NOMO-1 treated with dmso at 0.1 percent for 144 hours (cell line): ENCODE measurements around the gene GAS5.
A peak's percentile ranks its signal among the peaks of the same experiment; 100 is the strongest.

Source experiments
- DNase-seq: peaks from one replicate; lab custom pipeline; 2025; ENCODE audit not compliant: unreplicated experiment; lab: John Stamatoyannopoulos, UW

GAS5 gene

DNA sequence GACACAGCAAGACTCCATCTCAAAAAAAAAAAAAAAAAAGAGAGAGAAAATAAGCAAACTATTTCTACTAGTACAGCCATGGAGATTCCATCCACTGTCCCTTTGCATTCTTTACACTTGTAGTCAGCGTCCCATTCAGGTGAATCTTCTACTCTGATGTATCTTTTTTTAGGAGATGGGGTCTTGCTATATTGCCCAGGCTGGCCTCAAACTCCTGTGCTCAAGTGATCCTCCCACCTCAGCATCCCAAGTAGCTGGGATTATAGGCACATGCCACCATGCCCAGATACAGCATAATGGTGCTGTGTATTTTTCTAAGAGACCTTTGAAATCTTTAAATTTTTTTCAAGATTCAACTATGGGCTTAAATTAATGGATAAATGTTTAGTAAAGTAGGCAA is 35.0 kb downstream of the GAS5 start:
- DNase-seq = no peak

DNA sequence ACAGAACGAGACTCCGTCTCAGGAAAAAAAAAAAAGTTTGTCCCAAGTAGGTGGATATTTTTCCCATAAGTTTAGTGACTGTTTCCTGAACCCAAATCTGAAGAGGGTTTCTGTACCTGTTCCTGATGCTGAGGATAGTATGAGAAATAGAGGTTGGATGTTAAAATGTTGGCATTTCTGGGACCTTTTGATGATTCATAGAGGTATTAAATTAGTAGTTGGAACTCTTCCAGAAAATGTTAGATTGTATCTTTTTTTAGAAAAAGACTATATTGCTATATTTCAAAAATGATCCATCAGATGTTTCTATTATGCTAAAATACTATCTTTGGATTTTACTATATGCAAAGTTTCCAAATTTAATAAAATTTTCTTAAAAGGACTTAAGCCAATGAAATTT is 40.2 kb downstream of the GAS5 start:
- DNase-seq = no peak

DNA sequence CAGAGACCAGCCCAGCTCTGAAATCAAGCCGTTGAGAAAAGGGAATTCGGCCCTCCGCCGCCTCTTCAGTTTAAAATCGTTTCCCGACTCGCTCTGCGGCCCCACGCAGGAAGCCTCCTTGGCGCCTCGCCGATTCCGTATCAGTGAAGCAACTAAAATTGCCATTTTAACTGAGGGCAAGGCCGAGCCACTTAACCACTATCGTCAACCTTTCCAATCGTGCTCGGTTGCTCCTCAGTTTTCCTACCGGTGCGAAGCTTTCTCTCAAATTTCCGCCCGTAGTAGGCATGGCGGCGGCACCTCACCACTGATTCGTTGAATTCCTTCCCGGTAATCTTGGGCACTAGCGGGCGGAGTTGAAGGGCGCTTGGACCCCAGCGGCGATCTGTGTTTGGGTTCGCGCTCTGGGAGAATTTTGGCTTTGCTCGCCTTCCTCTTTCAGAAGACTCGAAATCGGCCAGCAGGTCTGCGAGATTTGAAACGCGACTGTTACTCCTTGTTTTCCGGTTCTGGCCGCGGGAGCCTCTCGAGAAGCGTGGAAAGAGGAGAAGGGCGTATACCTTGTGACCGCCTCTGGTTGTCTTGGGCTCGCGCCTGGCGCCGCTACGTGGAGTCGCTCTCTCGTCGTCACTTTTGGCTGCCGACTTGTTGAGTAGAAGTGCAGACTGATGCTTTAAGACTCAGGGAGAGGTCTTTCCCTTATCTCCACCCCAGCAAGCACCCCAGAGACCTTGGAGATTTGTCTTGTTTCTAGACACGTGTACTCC is 43.3 kb downstream of the GAS5 start, which contains the start of the genes CENPL and DARS2:
CENPL (minus strand) TSS at position 569 of the 767 bp plus-strand sequence. CDS start 13,584 bp downstream, outside the sequence.
DARS2 (plus strand) TSS at position 359 of the 767 bp plus-strand sequence. CDS start 557 bp downstream, outside the sequence.
- DNase-seq = peak; percentile 95

DNA sequence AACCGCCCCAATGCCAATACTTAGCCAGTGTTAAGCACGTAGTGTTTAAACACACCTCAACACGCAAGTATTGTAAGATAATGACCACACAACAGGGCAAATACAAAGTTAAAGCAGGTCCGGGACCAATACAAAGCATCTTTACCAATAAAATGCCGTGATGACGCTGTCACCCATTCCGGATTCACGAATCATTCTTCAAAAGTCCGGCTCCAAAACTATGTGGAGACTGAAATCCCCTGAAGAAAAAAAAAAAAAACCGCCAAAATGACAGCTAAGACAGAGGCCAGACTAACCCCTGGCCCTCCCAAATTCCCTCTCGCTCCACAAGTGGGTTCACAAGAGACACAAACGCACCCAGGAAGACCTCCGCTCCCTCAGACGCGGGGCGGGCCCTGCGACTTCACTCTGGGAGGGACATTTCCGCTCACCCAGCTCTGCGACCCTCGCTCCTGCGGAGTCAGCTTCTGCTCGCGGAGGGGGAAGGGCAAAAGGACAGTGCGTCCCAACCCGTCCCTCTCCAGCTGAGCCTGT is 43.9 kb downstream of the GAS5 start:
- DNase-seq = no peak

DNA sequence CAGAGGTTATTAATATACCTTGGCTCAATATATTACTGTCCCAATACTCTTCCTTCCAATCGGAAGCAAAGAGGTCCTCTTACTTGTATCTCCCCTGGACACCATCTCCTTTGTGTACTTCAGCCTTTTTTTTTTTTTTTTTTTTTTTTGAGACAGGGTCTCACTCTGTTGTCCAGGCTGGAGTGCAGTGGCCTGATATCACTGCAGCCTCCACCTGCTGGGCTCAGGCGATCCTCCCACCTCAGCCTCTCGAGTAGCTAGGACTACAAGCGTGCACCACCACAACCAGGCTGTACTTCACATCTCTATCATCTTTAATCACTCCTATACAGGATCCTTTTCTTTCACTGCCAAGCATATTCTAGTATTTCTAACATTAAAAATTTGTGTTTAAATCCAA is 46.1 kb downstream of the GAS5 start:
- no peak for DNase-seq

DNA sequence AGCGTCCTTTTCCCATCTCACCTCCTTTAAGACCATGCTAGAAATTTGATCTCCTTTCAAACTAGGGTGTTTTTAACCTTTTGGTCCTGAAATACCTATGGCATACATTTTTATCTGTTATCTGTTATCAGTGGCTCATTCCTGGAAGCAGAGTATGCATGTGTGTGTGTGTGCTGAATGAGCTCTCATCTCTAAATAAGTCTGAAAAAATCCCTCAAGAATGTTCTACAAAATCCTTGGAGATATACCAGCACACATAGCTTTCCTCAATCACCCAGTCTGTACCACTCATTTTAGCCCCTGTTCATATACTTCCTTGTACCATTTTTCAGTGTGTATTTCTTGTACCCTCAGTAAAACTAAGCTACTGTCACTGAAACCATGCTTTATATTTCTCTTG is 49.3 kb downstream of the GAS5 start:
- DNase-seq = no peak
